T follicular helper cell (primary cell): Measurements from ENCODE around the gene PCBP3.
"Not testable (repeated sequence)": the region's sequence is repeated elsewhere in the genome, so short reads cannot be mapped to it uniquely, and the experiment has no call there.

Experiments
- DNase-seq: peaks from one replicate; pipeline ENCODE4 v3.0.0-alpha.2; 2020; ENCODE audit warnings: low read depth

PCBP3 gene

GRCh38 chr21:45788198-45788597 is 144.7 kb downstream of the PCBP3 start:
- no peak for DNase-seq

- no peak for DNase-seq
Measured at GRCh38 chr21:45788637-45789506, 145.3 kb downstream of the PCBP3 start.

DNA sequence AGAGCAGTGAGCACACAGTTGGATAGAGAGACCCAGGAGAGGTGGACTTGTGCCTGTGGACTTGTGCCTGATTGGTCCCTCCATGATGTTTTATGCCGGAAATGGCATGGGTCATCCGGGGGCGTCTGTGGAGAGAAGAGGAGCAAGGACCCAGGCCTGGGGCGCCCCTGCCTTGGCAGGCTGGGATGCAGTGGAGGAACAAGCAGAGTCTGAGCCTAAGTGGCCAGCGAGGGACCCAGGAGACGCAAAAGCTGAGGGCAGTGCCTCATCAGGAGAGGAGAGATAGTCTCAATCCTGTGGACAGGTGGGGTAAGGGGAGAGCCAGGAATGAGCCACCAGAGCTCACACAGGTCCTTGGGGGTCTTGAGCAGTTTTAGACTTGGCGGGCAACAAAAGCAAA is 146.9 kb downstream of the PCBP3 start:
- DNase-seq: no peak

- DNase-seq: no peak
Measured at GRCh38 chr21:45791562-45792418, 148.3 kb downstream of the PCBP3 start.

DNA sequence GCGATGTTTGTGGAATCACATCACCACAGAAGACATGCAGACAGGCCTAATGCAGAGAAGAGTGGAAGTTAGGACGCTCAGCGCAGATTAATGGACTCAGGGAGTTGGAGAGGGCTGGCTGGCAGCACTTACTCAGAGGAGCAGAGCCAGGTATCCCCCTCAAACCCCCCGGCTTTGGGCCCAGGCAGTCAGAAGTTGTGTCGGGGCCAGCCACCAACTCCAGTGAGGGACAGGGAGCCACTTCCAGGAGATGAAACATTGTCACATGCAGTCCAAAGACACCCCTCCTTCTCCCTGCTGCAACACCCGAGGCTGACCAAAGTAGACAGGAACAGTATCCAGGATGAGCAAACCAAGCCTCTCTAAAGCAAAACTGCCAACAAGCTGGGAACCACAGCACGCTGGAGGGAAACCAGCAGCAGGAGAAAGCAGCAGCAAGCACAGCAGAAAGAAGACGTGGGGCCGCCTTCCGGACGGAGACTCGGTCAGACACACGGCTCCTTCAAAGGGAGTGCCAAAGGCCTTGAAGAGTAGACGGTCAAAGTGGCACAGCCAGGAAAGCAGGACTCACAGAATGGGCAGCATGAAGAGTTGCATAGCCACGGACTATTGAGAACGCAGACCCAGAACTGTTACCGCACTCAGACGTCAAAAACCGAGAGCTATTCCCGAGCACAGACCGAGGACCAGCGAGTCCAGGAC is 149.3 kb downstream of the PCBP3 start:
- DNase-seq: no peak

- DNase-seq: no peak
Measured at GRCh38 chr21:45794027-45794426, 150.5 kb downstream of the PCBP3 start.

- no peak for DNase-seq
Measured at GRCh38 chr21:45796003-45796402, 152.5 kb downstream of the PCBP3 start.

- no peak for DNase-seq
Measured at GRCh38 chr21:45797338-45797737, 153.8 kb downstream of the PCBP3 start.

- DNase-seq: no peak
Measured at GRCh38 chr21:45799765-45800338, 156.3 kb downstream of the PCBP3 start.

DNA sequence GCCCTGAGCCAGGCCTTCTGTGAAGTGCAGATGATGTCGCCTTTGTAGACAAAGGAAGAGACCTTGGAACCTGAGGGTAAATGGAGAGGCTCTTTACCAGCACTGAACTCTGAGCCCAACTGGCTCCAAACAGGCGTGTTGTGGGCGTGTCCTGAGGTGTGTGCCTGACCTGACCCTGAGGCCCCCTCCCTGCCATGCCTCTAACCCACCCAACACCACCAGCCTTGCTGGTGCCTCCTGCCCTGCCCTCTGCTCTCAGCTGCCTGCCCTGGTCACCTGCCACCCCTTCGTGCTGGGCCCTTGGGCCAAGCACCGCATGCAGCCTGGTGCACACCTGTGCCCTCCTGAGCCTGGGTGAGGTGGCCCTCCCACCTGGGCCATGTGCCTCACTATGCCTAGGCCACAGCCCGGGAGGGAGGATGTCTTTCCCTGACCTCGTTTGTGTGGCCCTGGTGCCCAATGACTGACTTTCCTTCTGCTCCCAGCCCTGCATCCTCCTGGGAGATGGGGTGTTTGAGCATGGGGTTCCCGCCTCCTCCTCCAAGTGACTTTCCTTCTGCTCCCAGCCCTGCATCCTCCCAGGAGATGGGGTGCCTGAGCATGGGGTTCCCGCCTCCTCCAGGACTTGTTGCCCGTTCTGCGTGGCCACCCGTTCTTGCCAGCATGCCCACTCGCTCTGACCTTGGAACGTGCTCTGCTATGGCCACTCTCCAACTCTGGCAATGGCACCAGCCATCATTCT is 157.0 kb downstream of the PCBP3 start:
- no peak for DNase-seq

- DNase-seq: no peak
Measured at GRCh38 chr21:45801129-45801964, 157.8 kb downstream of the PCBP3 start.

DNA sequence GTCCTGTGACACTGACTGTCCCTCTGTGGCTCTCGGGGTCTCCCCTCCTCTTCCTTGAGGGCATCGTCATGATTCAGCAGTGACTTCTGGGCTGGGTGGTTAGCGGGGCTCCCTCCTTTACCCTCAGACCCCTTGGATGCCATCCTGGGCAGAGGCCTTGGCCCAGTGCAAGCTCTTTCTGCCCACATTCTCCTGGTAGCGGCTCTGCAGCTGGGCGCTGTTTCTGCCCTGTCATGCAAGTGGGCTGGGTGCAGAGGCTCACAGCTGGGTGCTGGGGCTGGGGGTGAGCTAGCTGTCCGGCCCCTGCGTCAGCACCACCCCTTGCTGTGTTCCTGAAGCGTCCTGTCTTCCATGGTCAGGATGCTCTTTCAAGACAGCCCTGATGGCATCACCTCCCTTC is 158.5 kb downstream of the PCBP3 start:
- no peak for DNase-seq

GRCh38 chr21:45802425-45802824 is 158.9 kb downstream of the PCBP3 start:
- no peak for DNase-seq

- DNase-seq: no peak
Measured at GRCh38 chr21:45802956-45803617, 159.6 kb downstream of the PCBP3 start.

DNA sequence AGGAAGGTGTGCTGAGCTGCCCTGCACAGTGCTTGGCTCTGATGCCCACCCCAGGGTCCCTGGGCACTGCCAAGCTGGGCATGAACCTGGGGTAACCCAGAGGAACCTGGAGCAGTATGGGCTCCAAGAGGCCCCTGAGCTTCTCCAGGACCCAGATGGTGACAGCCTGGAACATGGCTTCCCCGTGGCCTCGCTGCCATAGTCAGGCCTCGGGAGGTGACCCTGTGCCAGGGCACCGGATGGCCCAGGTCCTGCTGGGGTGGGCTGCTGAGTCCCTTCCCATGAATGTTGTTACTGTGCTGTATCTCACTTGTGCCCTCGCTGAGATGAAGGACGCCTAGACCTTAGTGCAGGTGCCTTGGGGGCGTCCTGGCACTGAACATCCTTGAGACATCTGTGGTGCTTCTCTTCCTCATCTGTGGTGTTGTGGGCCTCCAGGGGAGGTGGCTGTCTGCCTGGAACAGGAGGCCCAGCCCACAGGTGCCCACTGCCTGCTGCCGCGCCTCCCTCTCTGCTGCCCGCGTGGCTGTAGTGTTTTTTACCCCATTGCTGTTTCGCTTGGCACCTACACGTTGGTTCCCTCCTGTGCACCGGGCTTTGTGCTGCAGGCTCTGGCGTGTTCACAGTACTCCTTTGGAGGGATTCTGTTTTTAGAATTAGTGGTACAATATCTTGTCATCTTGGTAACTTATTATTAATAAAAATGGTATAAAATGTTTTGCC is 160.3 kb downstream of the PCBP3 start:
- DNase-seq: no peak

GRCh38 chr21:45804809-45805313 is 161.3 kb downstream of the PCBP3 start:
- DNase-seq: no peak

DNA sequence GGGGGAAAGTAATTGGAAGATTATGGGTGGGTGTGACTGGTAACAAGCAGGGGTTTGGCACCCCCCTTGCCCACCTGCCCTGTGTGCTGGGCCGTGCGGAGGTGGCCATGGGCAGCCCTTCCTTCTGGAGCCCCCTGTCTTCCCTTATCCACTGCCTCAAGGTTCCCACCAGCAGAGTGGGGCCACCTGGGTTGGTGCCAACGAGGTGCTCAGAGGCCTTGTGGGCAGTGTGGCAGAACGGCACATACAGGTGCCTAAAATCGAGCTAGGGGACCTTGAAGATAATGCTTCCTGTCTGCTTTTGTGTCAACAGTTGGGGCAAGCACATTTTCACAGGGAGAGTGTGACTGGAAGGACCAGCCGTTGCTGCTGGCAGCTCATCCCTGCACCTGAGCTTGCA is 161.8 kb downstream of the PCBP3 start:
- DNase-seq: no peak

GRCh38 chr21:45806042-45806441 is 162.5 kb downstream of the PCBP3 start:
- DNase-seq: no peak

- not testable (repeated sequence) for DNase-seq
Measured at GRCh38 chr21:45808663-45809062, 165.1 kb downstream of the PCBP3 start.
